ENCODE data around the gene RPS25.
A peak's percentile ranks its signal among the peaks of the same experiment; 100 is the strongest.

- TF ChIP-seq POLR2AphosphoS5 (IDR thresholded peaks at IDR 0.05; ENCODE audit: low read depth, low read length) (peak; percentile 69), TAF1 (IDR thresholded peaks at IDR 0.05; ENCODE audit: borderline replicate concordance, insufficient read depth, low read length) (no peak)
These were observed 3.8 kb downstream of the RPS25 start for GRCh38 chr11:119014209-119014924.

Data from PFSK-1 (cell line).